Thyroid gland (tissue), 4 donors: ENCODE data around the gene CAVIN2. TPM values are rescaled to one million over a fixed set of nuclear protein-coding genes. Genes with fewer than 3 reads are reported as not detected.

Experiments
- DNase-seq, 2 donors: peaks; one replicate each; pipeline ENCODE4 v3.0.0-alpha.2; 2019
- H3K27ac ChIP-seq, 3 donors: fragments of 200-600 bp; sonication (generic); 1 replicate in 2 of 3; 2 replicates in 1 of 3; pipeline ENCODE4 v1.5.1; 2016 to 2019; ENCODE audit warnings: mild to moderate bottlenecking in 1 of 3, moderate library complexity in 1 of 3
- H3K27me3 ChIP-seq: fragments of 200-600 bp; sonication (generic); one replicate; pipeline ENCODE4 v1.5.1; 2019
- H3K36me3 ChIP-seq, 2 donors: fragments of 200-600 bp; sonication (generic); one replicate each; pipeline ENCODE4 v1.5.1; 2016 to 2019
- H3K4me1 ChIP-seq, 2 donors: fragments of 200-600 bp; sonication (generic); one replicate each; pipeline ENCODE4 v1.5.1; 2017 to 2019
- H3K4me3 ChIP-seq, 3 donors: fragments of 200-600 bp; sonication (generic); replicated peaks in 1 of 3; 1 replicate in 2 of 3; 2 replicates in 1 of 3; pipeline ENCODE4 v1.5.1; 2016; ENCODE audit warnings: mild to moderate bottlenecking in 1 of 3
- H3K9me3 ChIP-seq: fragments of 200-600 bp; sonication (generic); one replicate; pipeline ENCODE4 v1.5.1; 2017
- POLR2A ChIP-seq, 2 donors: fragments of 450-650 bp; IDR thresholded peaks; one replicate each; pipeline ENCODE4 v1.6.1; 2017; ENCODE audit warnings: antibody characterized with exemption in 2 of 2, mild to moderate bottlenecking in 2 of 2, moderate library complexity in 1 of 2
- WGBS, 2 donors: methylation state at CpG; one replicate each; pipeline ENCODE4 v1.1.5; 2017; 5-methylcytosine and 5-hydroxymethylcytosine counted together
- intact Hi-C: fragments of 100-400 bp; cut with DNase I; formaldehyde crosslinking; loops from one replicate; pipeline ENCODE4 v1.15.1; 2023
- total RNA-seq, 4 donors: library from RNA; depleted of rRNA; stranded (reverse); fragments of >200 nt; gene quantifications; one replicate each; pipeline ENCODE4 v1.2.3, GENCODE V29; 2016
- TF ChIP-seq, protein P1 (sequence below), 6 experiments: fragments of 200-600 bp in 3 of 6; fragments of 450-650 bp in 3 of 6; sonication (generic) in 3 of 6; IDR thresholded peaks; one replicate each; pipeline ENCODE4 v1.5.1; 2016 to 2019; ENCODE audit warnings: antibody characterized with exemption in 6 of 6, mild to moderate bottlenecking in 2 of 6, inconsistent platforms in 1 of 6, moderate library complexity in 1 of 6

Gene CAVIN2
- total RNA-seq, 4 donors from 2014 or later: 86.2 to 149 (median 132) TPM

DNA sequence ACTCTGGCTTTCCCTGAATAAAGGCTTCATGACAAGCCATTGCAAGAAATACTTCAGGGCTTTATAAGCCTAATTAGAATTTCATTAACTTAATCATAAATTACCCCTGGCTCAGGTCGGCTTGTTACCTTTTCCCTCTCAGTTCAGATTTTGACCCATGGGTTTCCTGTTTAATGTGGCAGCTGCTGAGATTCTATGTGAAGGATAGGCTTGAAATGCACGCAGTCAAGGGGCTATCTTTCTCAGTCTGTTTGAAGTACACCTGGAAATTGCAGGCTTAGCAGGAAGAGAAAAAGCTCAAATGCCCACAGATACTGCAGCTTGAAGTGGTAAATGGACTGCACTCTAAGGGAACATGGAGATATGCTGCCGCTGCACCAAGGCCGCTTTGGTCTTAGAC, 49.4 kb downstream of the CAVIN2 start:
- TF ChIP-seq POLR2A (IDR thresholded peaks at IDR 0.05): no peak
- TF ChIP-seq, protein P1, sequence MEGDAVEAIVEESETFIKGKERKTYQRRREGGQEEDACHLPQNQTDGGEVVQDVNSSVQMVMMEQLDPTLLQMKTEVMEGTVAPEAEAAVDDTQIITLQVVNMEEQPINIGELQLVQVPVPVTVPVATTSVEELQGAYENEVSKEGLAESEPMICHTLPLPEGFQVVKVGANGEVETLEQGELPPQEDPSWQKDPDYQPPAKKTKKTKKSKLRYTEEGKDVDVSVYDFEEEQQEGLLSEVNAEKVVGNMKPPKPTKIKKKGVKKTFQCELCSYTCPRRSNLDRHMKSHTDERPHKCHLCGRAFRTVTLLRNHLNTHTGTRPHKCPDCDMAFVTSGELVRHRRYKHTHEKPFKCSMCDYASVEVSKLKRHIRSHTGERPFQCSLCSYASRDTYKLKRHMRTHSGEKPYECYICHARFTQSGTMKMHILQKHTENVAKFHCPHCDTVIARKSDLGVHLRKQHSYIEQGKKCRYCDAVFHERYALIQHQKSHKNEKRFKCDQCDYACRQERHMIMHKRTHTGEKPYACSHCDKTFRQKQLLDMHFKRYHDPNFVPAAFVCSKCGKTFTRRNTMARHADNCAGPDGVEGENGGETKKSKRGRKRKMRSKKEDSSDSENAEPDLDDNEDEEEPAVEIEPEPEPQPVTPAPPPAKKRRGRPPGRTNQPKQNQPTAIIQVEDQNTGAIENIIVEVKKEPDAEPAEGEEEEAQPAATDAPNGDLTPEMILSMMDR (IDR thresholded peaks at IDR 0.05): no peak
- H3K36me3 ChIP-seq: no peaks in the 10 kb centered on the region
- H3K4me3 ChIP-seq: no peak overlapping the region
- no peaks in the 10 kb centered on the region for H3K9me3 ChIP-seq
- no peaks in the 10 kb centered on the region for H3K27me3 ChIP-seq
- WGBS, 2 donors: 52 to 86% methylated on average over 4 of the region's 4 CpGs
- H3K4me1 ChIP-seq: no peaks in the 10 kb centered on the region
- H3K27ac ChIP-seq: no peak overlapping the region
- intact Hi-C loops: no loop called here
- DNase-seq: no peak

DNA sequence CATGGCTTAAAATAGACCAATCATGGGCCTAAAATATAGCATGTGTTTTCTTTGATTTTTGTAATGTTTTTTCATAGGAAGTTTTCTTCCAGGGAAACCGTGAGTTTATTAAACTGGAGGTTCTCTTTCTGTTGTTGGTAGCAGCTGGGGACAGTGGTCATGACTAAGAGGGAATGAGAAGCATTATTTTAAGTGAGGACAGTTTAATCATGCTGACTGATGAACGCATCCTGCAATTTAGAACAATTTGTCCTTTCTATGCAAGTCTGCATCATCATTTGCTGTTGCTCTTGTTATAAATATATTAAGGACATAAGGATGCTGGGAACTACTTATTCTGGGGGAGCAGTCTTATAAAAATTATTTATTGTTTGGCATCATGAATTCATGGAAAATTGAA, 51.2 kb downstream of the CAVIN2 start:
- Histone ChIP-seq H3K9me3 (no peaks in the 10 kb centered on the region), H3K4me1 (no peaks in the 10 kb centered on the region), H3K27ac (no peak overlapping the region), H3K4me3 (no peak overlapping the region), H3K36me3 (no peaks in the 10 kb centered on the region), H3K27me3 (no peaks in the 10 kb centered on the region)
- TF ChIP-seq POLR2A (IDR thresholded peaks at IDR 0.05): no peak
- TF ChIP-seq, protein P1 (IDR thresholded peaks at IDR 0.05): no peak
- 89 to 90% methylated on average over 2 of the region's 2 CpGs for WGBS, 2 donors
- no peak for DNase-seq
- intact Hi-C loops: no loop called here

DNA sequence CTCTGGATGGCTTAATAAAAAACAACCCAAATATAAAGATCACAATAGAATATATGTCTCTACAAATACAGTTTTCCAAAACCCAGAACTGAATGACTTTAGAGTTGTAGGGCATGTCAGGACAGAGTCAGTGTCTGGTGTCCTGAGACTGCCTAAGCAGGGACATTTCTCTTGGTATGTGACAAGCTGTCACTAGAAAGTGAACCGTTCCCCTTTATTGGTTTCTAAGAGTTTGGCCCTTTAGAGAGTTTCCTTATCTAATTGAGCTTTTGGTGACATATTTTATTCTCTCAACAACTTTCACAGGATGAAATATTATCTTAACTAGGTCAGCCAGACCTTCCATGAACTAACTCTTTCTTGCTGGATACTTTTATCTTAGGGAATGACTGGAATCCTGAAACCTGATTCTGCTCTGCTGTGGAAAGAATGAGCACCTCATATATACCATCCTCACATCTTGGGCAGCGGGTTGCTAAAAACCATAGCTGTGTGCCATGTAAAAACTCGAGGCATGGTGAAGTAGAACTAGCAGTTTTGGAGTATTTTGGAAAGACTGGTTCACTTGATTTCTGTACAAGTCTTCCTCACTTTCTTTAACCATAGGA, 54.8 kb downstream of the CAVIN2 start:
- Histone ChIP-seq H3K36me3 (no peaks in the 10 kb centered on the region), H3K4me1 (no peaks in the 10 kb centered on the region), H3K9me3 (no peaks in the 10 kb centered on the region), H3K27me3 (no peaks in the 10 kb centered on the region), H3K4me3 (no peak overlapping the region), H3K27ac (no peak overlapping the region)
- TF ChIP-seq POLR2A (IDR thresholded peaks at IDR 0.05): no peak
- TF ChIP-seq, protein P1 (IDR thresholded peaks at IDR 0.05): no peak
- intact Hi-C loops: no loop called here
- DNase-seq: no peak
- WGBS, 2 donors: 87 to 96% methylated on average over 3 of the region's 3 CpGs

DNA sequence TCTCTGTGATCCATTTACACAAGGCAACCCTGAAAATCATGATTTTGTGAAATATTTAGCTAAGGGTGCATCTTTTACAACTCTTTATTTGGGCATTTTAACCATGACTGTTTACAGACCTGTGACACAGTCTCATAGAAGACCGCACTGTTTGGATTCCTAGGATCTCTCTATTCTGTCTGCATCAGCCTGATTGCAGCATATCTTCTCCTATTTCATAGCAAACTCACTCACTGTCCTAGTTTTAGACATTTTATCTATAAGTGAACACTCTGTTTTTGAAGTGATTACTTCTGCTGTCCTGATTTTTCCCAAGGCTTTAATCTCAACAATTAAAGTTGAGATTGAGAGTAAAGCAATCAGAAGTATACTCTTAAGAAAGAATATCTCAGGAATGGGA, 56.2 kb downstream of the CAVIN2 start:
- intact Hi-C loops: no loop called here
- H3K36me3 ChIP-seq: no peaks in the 10 kb centered on the region
- no peaks in the 10 kb centered on the region for H3K4me1 ChIP-seq
- H3K27me3 ChIP-seq: no peaks in the 10 kb centered on the region
- no peak for DNase-seq
- H3K27ac ChIP-seq: no peak overlapping the region
- TF ChIP-seq, protein P1 (IDR thresholded peaks at IDR 0.05): no peak
- no peak for TF ChIP-seq POLR2A (IDR thresholded peaks at IDR 0.05)
- no peaks in the 10 kb centered on the region for H3K9me3 ChIP-seq
- H3K4me3 ChIP-seq: no peak overlapping the region
- WGBS, 2 donors: 84 to 87% methylated on average over 1 of the region's 1 CpG

DNA sequence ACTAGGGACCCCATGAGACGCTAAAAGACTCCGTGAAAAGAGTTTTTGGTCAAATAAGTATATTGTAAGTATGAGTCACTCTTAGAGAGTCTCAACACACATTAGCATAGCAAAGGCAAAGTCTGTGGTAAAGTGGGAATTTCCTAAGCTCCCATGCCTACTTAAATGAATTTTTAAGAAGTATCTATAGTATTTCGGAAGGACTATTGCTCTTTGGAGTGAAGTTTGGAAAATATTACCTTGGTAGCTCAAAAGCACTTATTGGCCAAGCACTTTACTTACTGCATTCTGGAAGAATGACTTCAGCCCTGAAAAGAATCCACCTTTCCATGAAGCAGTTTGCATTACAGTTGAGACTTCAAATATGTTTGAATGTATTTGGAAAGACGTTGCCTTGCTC, 57.1 kb downstream of the CAVIN2 start:
- WGBS, 2 donors: 59 to 61% methylated on average over 4 of the region's 4 CpGs
- Histone ChIP-seq H3K4me3 (no peak overlapping the region), H3K9me3 (no peaks in the 10 kb centered on the region), H3K4me1 (no peaks in the 10 kb centered on the region), H3K36me3 (no peaks in the 10 kb centered on the region), H3K27ac (no peak overlapping the region), H3K27me3 (no peaks in the 10 kb centered on the region)
- DNase-seq: no peak
- intact Hi-C loops: no loop called here
- TF ChIP-seq, protein P1 (IDR thresholded peaks at IDR 0.05): no peak
- no peak for TF ChIP-seq POLR2A (IDR thresholded peaks at IDR 0.05)
